GM23338 (cell line): ENCODE data around the gene CCL13. TPM values are rescaled to one million over a fixed set of nuclear protein-coding genes. Genes with fewer than 3 reads are reported as not detected.

Experiments used
- ATAC-seq: fragments of 200-7000 bp; cut with Tn5 transposase; 3 replicates; pipeline ENCODE4 v1.9.1; 2020
- DNase-seq: peaks from one replicate; pipeline ENCODE4 v3.0.0-alpha.2; 2015; ENCODE audit warnings: low spot score
- H2AFZ ChIP-seq: fragments of 200-600 bp; sonication (generic); 2 replicates; pipeline ENCODE4 v1.8.0; 2016; ENCODE audit warnings: antibody characterized with exemption, mild to moderate bottlenecking, moderate library complexity
- H3F3A ChIP-seq: fragments of 200-600 bp; sonication (generic); replicated peaks from 2 replicates; pipeline ENCODE4 v1.8.0; 2017; ENCODE audit warnings: antibody characterized with exemption, mixed run types, low read depth
- H3K27ac ChIP-seq: fragments of 200-600 bp; sonication (generic); 2 replicates; pipeline ENCODE4 v1.6.1; 2016; ENCODE audit warnings: low read depth
- H3K27me3 ChIP-seq: fragments of 200-600 bp; sonication (generic); 2 replicates; pipeline ENCODE4 v1.8.0; 2016; ENCODE audit warnings: mild to moderate bottlenecking, mixed run types, moderate library complexity; ENCODE audit not compliant: insufficient read depth
- H3K36me3 ChIP-seq: fragments of 200-600 bp; sonication (generic); 2 replicates; pipeline ENCODE4 v1.8.0; 2016; ENCODE audit warnings: mild to moderate bottlenecking; ENCODE audit not compliant: insufficient read depth
- H3K4me1 ChIP-seq: fragments of 200-600 bp; sonication (generic); 2 replicates; pipeline ENCODE4 v1.8.0; 2016; ENCODE audit warnings: mild to moderate bottlenecking, moderate library complexity; ENCODE audit not compliant: insufficient read depth
- H3K4me2 ChIP-seq: fragments of 200-600 bp; sonication (generic); 2 replicates; pipeline ENCODE4 v1.7.1; 2017; ENCODE audit warnings: mixed run types
- H3K4me3 ChIP-seq: fragments of 200-600 bp; sonication (generic); 2 replicates; pipeline ENCODE4 v1.6.1; 2016; ENCODE audit warnings: mixed run types
- H3K79me2 ChIP-seq: fragments of 200-600 bp; sonication (generic); replicated peaks from 2 replicates; pipeline ENCODE4 v1.8.0; 2017; ENCODE audit warnings: mild to moderate bottlenecking; ENCODE audit not compliant: insufficient read depth
- H3K9me2 ChIP-seq: fragments of 200-600 bp; sonication (generic); 2 replicates; pipeline ENCODE4 v1.8.0; 2017; ENCODE audit not compliant: insufficient read depth
- H4K20me1 ChIP-seq: fragments of 200-600 bp; sonication (generic); replicated peaks from 2 replicates; pipeline ENCODE4 v1.8.0; 2017; ENCODE audit warnings: mild to moderate bottlenecking; ENCODE audit not compliant: insufficient read depth
- H3K27ac Mint-ChIP-seq: 2 replicates; pipeline ENCODE4 v1.8.0; 2020; ENCODE audit warnings: inconsistent platforms, mild to moderate bottlenecking, moderate library complexity, mixed read lengths
- H3K27me3 Mint-ChIP-seq: 3 replicates; pipeline ENCODE4 v1.8.0; 2022; ENCODE audit warnings: low read depth, mild to moderate bottlenecking, moderate library complexity, mixed read lengths, inconsistent platforms; ENCODE audit not compliant: insufficient read depth, poor library complexity
- H3K36me3 Mint-ChIP-seq: 3 replicates; pipeline ENCODE4 v1.8.0; 2021; ENCODE audit warnings: low read depth, mild to moderate bottlenecking, inconsistent platforms, moderate library complexity, mixed read lengths
- H3K4me1 Mint-ChIP-seq: 3 replicates; pipeline ENCODE4 v1.8.0; 2020; ENCODE audit warnings: mild to moderate bottlenecking, inconsistent platforms, mixed read lengths
- H3K4me3 Mint-ChIP-seq: 3 replicates; pipeline ENCODE4 v1.8.0; 2021; ENCODE audit warnings: moderate library complexity, mild to moderate bottlenecking, inconsistent platforms, mixed read lengths
- H3K9me3 Mint-ChIP-seq: 3 replicates; pipeline ENCODE4 v1.8.0; 2020; ENCODE audit warnings: moderate library complexity, mild to moderate bottlenecking, inconsistent platforms, mixed read lengths
- JUNB ChIP-seq: IDR thresholded peaks from one replicate; pipeline ENCODE4 v1.6.1; 2016; ENCODE audit warnings: antibody characterized with exemption; ENCODE audit not compliant: unreplicated experiment
- ZNF331 ChIP-seq: fragments of 250-450 bp; sonication (Bioruptor Pico); IDR thresholded peaks from 2 replicates; pipeline ENCODE4 v1.5.0; 2020; ENCODE audit warnings: low read depth, mild to moderate bottlenecking, moderate library complexity
- polyA plus RNA-seq: library from polyadenylated mRNA; unstranded; fragments of >200 nt; fragmentation: Nextera tagmentation; extraction: Ambion mirVana; gene quantifications from 2 replicates; pipeline ENCODE4 v1.2.1, GENCODE V29; 2016
- total RNA-seq: library from RNA; depleted of rRNA; stranded (reverse); fragments of >200 nt; shearing (Covaris generic); gene quantifications from 2 replicates; pipeline ENCODE4 v1.2.3, GENCODE V29; 2014
- TF ChIP-seq, protein P1 (sequence below): IDR thresholded peaks from 2 replicates; pipeline ENCODE4 v1.6.1; 2016; ENCODE audit warnings: antibody characterized with exemption
- TF ChIP-seq, protein P2 (sequence below), 2 experiments: fragments of 200-600 bp in 1 of 2; sonication (generic) in 1 of 2; conservative IDR thresholded peaks; 2 replicates each; pipeline versions ENCODE4 v1.5.1 to v1.6.1; 2016 to 2017; ENCODE audit warnings: antibody characterized with exemption in 2 of 2, low read depth in 2 of 2, mild to moderate bottlenecking in 2 of 2, moderate library complexity in 1 of 2
- TF ChIP-seq, protein P3 (sequence below): fragments of 250-450 bp; sonication (Bioruptor Pico); IDR thresholded peaks from 2 replicates; pipeline ENCODE4 v1.5.0; 2020; ENCODE audit warnings: mild to moderate bottlenecking, moderate library complexity

Gene CCL13
- total and polyA plus RNA-seq, 2 experiments from 2014 or later, result not detected

DNA sequence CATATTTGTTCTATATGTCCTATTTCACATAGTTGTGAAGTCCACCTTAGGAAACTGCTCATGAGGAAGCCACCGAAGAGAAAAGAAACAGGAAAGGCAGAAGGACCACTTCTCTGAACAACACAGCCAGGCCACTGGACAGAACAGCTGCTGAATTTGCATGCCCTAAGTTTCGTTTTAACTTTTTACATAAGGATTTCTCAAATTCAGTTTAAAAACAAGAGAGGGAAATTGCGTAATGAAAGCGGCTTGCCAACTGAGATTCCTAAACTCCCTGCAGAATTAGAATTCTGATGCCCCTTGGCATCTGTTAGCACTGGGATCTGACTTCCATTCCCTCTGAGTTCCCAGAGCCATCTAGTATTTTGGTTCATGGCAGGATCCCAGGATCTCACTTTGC is 42.0 kb upstream of the CCL13 start:
- H3K27me3 Mint-ChIP-seq, result no peaks in the 10 kb centered on the region
- no peaks in the 10 kb centered on the region for H3K4me1 ChIP-seq
- no peaks in the 10 kb centered on the region for H3K9me3 Mint-ChIP-seq
- TF ChIP-seq, protein P1, sequence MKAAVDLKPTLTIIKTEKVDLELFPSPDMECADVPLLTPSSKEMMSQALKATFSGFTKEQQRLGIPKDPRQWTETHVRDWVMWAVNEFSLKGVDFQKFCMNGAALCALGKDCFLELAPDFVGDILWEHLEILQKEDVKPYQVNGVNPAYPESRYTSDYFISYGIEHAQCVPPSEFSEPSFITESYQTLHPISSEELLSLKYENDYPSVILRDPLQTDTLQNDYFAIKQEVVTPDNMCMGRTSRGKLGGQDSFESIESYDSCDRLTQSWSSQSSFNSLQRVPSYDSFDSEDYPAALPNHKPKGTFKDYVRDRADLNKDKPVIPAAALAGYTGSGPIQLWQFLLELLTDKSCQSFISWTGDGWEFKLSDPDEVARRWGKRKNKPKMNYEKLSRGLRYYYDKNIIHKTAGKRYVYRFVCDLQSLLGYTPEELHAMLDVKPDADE, result no peak
- TF ChIP-seq ZNF331 (no peak), JUNB (no peak)
- TF ChIP-seq, protein P2, sequence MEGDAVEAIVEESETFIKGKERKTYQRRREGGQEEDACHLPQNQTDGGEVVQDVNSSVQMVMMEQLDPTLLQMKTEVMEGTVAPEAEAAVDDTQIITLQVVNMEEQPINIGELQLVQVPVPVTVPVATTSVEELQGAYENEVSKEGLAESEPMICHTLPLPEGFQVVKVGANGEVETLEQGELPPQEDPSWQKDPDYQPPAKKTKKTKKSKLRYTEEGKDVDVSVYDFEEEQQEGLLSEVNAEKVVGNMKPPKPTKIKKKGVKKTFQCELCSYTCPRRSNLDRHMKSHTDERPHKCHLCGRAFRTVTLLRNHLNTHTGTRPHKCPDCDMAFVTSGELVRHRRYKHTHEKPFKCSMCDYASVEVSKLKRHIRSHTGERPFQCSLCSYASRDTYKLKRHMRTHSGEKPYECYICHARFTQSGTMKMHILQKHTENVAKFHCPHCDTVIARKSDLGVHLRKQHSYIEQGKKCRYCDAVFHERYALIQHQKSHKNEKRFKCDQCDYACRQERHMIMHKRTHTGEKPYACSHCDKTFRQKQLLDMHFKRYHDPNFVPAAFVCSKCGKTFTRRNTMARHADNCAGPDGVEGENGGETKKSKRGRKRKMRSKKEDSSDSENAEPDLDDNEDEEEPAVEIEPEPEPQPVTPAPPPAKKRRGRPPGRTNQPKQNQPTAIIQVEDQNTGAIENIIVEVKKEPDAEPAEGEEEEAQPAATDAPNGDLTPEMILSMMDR (conservative IDR thresholded peaks at IDR 0.05; ENCODE audit: low read depth in 2 of 2), result no peak
- TF ChIP-seq, protein P3, sequence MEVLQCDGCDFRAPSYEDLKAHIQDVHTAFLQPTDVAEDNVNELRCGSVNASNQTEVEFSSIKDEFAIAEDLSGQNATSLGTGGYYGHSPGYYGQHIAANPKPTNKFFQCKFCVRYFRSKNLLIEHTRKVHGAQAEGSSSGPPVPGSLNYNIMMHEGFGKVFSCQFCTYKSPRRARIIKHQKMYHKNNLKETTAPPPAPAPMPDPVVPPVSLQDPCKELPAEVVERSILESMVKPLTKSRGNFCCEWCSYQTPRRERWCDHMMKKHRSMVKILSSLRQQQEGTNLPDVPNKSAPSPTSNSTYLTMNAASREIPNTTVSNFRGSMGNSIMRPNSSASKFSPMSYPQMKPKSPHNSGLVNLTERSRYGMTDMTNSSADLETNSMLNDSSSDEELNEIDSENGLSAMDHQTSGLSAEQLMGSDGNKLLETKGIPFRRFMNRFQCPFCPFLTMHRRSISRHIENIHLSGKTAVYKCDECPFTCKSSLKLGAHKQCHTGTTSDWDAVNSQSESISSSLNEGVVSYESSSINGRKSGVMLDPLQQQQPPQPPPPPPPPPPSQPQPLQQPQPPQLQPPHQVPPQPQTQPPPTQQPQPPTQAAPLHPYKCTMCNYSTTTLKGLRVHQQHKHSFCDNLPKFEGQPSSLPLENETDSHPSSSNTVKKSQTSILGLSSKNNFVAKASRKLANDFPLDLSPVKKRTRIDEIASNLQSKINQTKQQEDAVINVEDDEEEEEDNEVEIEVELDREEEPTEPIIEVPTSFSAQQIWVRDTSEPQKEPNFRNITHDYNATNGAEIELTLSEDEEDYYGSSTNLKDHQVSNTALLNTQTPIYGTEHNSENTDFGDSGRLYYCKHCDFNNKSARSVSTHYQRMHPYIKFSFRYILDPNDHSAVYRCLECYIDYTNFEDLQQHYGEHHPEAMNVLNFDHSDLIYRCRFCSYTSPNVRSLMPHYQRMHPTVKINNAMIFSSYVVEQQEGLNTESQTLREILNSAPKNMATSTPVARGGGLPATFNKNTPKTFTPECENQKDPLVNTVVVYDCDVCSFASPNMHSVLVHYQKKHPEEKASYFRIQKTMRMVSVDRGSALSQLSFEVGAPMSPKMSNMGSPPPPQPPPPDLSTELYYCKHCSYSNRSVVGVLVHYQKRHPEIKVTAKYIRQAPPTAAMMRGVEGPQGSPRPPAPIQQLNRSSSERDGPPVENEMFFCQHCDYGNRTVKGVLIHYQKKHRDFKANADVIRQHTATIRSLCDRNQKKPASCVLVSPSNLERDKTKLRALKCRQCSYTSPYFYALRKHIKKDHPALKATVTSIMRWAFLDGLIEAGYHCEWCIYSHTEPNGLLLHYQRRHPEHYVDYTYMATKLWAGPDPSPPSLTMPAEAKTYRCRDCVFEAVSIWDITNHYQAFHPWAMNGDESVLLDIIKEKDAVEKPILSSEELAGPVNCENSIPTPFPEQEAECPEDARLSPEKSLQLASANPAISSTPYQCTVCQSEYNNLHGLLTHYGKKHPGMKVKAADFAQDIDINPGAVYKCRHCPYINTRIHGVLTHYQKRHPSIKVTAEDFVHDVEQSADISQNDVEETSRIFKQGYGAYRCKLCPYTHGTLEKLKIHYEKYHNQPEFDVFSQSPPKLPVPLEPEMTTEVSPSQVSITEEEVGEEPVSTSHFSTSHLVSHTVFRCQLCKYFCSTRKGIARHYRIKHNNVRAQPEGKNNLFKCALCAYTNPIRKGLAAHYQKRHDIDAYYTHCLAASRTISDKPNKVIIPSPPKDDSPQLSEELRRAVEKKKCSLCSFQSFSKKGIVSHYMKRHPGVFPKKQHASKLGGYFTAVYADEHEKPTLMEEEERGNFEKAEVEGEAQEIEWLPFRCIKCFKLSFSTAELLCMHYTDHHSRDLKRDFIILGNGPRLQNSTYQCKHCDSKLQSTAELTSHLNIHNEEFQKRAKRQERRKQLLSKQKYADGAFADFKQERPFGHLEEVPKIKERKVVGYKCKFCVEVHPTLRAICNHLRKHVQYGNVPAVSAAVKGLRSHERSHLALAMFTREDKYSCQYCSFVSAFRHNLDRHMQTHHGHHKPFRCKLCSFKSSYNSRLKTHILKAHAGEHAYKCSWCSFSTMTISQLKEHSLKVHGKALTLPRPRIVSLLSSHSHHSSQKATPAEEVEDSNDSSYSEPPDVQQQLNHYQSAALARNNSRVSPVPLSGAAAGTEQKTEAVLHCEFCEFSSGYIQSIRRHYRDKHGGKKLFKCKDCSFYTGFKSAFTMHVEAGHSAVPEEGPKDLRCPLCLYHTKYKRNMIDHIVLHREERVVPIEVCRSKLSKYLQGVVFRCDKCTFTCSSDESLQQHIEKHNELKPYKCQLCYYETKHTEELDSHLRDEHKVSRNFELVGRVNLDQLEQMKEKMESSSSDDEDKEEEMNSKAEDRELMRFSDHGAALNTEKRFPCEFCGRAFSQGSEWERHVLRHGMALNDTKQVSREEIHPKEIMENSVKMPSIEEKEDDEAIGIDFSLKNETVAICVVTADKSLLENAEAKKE (CRISPR knock-in tag), result no peak
- no peaks in the 10 kb centered on the region for H4K20me1 ChIP-seq
- no peak overlapping the region for H3K4me3 ChIP-seq
- no peaks in the 10 kb centered on the region for H3F3A ChIP-seq
- H3K36me3 Mint-ChIP-seq, result no peaks in the 10 kb centered on the region
- no peak for ATAC-seq
- H3K27ac Mint-ChIP-seq, result no peak overlapping the region
- no peak overlapping the region; the same call in 1 of the 2 replicates for H2AFZ ChIP-seq
- H3K4me1 Mint-ChIP-seq, result no peaks in the 10 kb centered on the region
- no peak for DNase-seq
- H3K4me3 Mint-ChIP-seq, result no peak overlapping the region
- no peak overlapping the region for H3K27ac ChIP-seq
- H3K36me3 ChIP-seq, result no peaks in the 10 kb centered on the region
- H3K4me2 ChIP-seq, result no peak overlapping the region
- H3K9me2 ChIP-seq, result peaks cover 4% of the 10 kb centered on the region; the same call in 1 of the 2 replicates
- H3K27me3 ChIP-seq, result no peaks in the 10 kb centered on the region
- H3K79me2 ChIP-seq, result no peaks in the 10 kb centered on the region
